ENCODE measurements around the gene AQP6.
A peak's percentile ranks its signal among the peaks of the same experiment; 100 is the strongest.
"Not testable (repeated sequence)": the region's sequence is repeated elsewhere in the genome, so short reads cannot be mapped to it uniquely, and the experiment has no call there.

AQP6 gene

DNA sequence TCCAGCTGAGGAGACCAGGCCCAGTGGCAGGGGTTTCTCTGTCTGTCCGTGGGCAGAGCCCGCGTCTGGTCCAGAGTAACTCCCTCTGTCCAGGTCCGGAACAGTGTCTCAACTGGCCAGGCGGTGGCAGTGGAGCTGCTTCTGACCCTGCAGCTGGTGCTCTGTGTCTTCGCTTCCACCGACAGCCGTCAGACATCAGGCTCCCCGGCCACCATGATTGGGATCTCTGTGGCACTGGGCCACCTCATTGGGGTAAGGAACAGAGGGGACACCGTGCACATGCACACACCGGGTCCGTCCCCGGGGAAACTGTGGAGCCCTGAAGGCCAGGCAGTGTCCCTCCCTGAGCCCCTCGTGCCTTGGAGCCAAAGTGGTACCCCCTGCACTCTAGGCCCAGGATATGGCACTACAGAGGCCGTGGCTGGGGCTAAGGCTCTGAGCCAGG, 1.5 kb downstream of the AQP6 start:
- DNase-seq: peak in 1 of 2 experiments; percentile 8

DNA sequence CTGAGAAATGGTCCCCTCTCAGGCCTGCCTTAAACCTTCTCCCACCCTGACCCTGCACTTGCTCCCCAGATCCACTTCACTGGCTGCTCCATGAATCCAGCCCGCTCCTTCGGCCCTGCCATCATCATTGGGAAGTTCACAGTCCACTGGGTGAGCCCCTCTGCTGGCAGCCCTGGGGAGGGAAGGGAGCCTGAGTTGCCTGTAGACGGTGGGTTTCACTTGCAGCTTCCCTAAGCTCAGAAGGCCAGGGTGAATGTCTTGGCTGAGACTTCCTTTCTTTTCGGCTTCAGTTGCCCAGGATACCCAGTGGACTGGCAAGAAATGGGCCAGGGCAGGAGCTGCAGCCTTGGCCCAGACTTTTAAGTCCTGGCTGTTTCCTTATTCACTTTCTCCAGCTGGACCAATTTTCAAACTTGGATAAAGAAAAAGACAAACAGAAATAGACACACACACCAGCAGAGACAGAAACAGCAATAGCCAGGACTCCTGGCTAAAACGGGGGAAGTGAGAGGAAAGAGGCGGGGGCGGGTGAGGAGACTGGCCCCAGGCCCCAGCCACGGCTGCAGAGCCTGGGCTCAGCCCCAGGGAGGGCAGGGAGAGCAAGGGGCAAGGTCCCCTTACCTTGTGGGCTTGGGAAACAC, 2.0 kb downstream of the AQP6 start:
- no peak for DNase-seq

- DNase-seq: no peak
These were observed 2.6 kb downstream of the AQP6 start for GRCh38 chr12:49975318-49975761.

GRCh38 chr12:49976557-49976956, 3.8 kb downstream of the AQP6 start:
- DNase-seq: no peak

DNA sequence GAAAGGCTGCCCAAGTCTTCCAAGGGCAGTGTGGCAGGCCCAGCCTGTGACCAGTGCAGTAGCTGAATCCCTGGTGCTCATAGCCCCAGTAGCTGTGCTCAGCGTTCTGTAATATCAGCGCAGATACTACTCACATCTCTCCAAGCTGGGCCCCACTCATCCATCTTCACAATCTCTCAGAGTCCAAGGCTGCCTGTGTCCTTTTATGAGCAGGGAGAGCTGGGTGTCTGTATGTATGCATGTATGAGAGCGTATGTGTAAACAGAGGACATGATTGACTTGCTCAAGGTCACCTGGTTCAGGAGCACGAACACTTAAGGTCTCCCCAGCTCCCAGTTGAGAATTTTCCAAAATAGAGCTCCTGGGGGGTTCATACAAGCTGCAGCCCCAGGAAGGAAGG, 5.4 kb downstream of the AQP6 start:
- DNase-seq: no peak

DNA sequence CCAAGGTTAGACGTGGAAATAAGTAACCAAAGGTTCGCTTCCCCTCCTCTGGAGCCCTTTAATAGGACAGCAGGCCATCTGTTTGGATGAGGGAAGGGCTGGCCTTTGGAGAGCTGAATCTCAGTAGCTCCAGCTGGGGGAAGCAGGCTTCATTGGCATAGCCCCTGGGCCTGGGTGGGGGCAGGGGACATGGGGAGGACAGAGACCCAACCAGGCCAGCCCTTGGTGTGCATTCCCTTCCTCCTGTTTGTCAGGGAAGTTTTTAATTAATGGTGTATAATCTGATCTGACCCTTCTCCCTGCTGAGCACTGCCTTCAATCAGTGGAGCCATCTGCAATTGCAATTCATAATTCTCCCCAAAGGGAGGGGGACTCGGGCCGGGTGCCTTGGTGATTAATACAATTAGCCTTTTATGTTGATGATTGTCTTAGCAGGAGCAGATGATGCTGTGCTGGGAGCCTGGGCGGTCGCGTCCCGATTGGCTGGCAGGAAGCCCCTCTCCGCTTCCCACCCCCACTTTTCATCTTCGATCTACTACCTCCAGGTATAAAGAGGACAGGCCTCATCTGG, 6.4 kb downstream of the AQP6 start:
- DNase-seq: no peak

GRCh38 chr12:49979791-49980190, 7.0 kb downstream of the AQP6 start:
- no peak for DNase-seq

DNA sequence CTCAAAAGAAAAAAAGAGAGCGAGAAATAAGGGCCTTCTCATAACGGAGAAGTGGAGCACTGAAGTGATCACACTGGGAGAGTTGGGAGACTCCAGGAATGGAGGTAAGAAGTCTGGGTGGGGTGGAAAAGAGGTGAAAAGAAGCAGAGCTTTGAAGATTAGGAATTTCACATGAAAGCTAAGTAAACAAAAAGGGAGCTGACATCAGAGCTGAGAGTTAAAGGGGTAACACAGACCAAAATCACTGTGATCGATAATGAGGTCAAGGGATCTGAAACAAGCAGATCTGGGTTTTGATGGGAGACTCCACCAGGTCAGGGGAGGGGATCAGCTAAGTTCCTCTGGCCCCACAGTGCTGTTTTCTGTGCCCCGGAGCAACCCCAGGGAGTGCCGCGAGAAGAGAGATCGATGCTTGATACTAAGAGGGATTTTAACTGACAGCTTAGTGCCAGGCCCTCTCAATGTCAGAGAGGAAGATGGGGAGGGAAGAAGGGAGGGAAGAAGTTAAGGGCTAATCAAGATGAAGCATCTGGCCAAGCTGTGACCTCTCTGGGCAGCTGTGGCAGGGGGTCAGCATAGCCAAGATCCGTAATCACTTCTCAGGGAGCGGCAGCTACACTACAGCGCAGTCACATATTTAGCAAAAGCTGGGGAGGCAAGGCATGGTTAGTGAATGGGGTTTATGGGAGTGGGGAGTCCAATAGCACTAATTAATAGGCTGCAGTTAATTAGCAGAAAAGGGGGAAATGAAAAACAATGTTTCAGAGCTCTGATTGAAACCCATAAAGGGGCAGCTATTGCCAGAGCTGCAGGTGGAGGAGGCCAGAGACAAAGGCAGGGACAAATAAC, 8.0 kb downstream of the AQP6 start:
- no peak for DNase-seq

DNA sequence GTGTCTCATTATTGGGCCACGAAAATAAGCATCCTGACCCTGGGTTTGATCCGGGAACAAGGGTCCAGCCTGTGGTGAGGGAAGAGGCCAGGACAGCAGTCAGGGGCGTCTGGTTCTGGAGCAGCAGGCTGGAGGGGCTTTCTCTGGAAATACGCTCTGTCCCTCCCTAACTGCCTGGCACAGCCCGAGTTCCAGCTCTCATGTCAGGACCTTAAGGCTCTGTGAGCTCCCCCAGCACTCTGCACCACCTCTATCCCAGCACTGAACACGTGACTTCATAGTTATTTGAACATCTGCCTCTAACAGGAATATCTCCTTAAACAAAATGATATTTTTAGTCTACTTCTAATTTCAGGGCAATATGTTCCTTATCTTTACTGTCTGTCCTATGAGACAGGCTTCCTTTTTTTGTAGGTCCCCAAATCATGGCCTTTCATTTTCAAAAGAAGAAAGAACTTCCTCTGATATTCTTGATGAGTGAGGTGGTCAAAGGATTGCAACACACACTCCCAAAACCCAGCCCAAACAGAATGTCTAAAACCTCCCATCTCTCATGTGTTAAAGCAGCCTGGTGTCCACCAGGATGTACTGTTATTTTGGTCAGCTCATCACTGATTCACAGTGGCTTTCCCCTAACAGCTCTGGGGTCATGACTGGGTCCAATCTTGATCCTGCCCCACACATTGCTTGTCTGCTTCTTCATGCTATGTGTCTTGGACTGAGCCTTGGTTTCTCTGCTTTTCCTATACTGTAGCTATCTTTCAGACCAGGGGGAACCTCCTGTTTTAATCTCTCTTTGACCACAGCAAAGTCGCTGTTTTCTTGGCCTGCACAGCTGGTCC, 9.7 kb downstream of the AQP6 start:
- no peak for DNase-seq

GRCh38 chr12:49983892-49984291, 11.1 kb downstream of the AQP6 start:
- DNase-seq: no peak

DNA sequence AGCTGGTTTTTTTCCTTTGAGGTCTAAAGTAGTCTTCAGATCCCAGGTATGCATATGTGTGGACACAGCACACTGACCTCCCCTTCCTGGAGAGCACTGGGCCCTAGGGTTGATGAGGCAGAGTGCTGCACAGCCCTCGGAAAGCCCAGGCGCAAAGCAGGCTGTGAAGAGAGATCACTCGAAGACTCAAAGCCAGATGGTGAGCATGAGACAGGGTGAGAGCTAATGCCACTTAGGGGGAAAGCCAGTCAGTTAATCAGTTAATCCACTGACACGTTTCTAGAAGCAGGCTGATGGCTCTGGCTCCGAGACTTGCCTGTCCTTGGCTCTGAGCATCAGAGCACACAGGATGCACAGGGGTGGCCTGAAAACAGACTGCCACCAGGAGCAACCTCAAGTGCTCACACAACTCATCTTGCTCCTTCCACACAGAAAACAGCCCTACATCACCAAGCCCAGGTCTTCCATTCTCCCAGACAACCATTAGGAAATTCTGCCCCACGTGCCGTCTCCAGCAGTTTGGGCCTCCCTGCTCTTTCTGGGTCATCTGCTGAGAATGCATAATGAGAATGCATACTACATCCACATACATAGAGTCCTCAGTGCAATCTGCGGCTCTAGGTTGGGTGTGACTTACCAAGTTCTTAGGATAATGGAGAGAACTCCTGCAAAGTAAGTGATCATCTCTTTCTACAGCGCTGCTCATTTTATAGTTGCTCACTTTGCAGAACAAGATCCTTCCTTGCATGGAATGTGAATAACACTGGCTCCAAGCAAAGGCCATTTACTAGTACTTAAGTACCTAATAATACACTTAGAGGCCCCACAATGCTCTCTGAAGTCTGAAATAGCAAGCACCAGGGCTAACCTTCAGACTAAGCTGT, 12.0 kb downstream of the AQP6 start:
- DNase-seq: no peak

- DNase-seq: no peak
These were observed 13.2 kb downstream of the AQP6 start for GRCh38 chr12:49985981-49986380.

GRCh38 chr12:49986476-49986875, 13.7 kb downstream of the AQP6 start:
- DNase-seq: not testable (repeated sequence)

DNA sequence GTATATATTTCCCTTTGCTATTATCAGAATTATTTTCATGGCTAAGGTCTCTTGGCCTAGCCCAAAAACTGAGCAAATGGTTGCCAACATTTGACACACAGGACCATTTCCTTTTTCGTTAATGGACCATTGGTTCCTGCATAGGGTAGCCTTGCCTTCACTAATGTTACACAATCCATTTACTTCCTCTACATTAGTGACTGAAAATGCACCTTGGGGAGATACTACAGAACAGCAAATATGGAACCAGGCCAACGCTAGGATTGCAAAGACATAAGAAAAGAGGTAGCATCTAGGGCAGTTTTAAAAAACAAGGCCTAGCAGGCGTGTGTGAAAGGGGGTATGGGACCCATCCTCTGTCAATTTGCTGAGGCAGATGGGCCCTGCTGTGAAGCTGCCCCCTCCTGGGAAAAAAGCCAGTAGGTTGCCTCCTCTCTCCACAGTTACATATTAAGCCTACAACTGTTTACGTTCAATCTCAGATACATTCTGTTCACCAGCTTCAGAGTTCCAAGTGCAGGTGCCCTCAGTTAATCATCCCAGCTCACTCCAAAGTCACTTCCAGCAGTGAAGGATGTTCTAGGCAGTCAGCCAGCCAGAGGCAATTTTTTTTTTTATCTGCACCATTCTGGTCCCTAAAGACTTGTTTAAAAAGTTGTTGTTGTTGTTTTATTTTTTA, 15.0 kb downstream of the AQP6 start:
- DNase-seq: no peak

DNA sequence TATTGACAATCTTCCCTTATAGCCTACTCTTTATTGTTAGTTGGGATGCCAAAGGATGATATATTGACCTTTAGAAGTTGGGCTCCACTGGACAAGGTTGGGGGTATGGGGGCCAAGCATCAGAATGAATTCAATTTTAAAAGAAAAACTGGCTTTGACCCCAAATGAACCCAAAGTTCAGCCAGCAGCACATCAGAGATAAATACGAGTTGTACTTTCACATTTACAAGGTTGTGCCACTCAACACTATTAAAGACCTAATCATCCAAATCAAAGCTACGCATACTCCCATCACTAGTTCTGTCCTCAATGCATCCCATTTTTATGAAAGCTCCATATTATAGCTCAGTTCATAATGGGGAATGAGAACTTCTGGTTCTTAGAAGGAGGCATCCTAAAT, 16.7 kb downstream of the AQP6 start:
- not testable (repeated sequence) for DNase-seq

GRCh38 chr12:49990273-49990672, 17.5 kb downstream of the AQP6 start:
- DNase-seq: no peak

DNA sequence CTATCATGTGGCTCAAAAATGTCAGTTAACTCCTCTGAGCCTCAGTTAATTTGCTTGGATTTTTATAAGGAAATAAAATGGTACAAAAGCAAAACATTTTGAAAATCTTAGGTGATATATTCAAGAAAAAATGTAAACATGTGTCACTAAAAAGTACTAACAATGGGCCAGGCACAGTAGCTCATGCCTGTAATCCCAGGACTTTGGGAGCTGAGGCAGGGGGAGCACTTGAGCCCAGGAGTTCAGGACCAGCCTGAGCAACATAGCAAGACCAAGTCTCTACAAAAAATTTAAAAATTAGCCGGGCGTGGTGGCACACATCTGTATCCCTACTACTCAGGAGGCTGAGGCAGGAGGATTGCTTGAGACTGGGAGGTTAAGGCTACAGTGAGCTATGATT, 25.7 kb downstream of the AQP6 start:
- no peak for DNase-seq

- DNase-seq: no peak
These were observed 30.8 kb downstream of the AQP6 start for GRCh38 chr12:50003595-50003994.

GRCh38 chr12:50004696-50005095, 31.9 kb downstream of the AQP6 start:
- no peak for DNase-seq

DNA sequence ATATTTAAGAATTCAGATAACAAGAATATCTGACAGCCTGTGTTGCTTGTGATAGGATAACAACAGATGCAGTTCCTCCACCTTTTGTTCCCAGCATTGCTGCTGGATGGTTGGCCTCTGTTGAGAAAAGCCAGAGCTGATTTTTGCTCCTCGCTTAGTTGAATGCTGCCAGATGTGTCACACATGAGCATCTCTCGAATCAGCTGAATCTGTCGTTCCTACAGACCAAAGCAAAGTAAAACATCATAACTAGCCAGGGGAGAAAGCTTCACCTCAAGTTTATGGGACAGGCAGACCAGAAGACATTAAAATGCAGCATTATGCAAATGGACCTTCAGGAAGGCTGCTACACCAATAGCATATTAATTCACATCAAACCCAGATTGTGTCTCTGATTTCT, 32.4 kb downstream of the AQP6 start:
- no peak for DNase-seq

DNA sequence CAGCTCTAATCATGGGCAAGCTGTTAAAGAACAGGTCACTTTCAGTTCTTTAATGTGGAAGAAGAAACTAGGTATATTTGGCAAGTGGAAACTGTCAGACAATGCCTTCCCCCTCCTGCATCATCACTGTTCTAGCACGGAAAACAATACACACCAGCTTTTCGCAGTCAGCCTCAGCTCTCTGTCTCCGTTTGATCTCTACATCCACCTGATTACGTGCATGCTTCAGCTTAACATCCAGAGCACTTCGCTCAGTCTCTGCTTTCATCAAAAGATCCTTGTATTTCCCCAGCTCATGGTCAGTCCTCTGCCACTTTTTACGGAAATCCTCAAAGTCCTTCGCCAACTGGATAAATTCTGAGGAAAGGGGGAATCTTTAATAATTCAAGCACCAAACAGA, 33.5 kb downstream of the AQP6 start:
- DNase-seq: no peak

Data from NCI-H1930 (cell line).